ENCODE results near the gene POM121C.
A peak's percentile ranks its signal among the peaks of the same experiment; 100 is the strongest.
"Not testable (repeated sequence)": the region's sequence is repeated elsewhere in the genome, so short reads cannot be mapped to it uniquely, and the experiment has no call there.

Gene POM121C

DNA sequence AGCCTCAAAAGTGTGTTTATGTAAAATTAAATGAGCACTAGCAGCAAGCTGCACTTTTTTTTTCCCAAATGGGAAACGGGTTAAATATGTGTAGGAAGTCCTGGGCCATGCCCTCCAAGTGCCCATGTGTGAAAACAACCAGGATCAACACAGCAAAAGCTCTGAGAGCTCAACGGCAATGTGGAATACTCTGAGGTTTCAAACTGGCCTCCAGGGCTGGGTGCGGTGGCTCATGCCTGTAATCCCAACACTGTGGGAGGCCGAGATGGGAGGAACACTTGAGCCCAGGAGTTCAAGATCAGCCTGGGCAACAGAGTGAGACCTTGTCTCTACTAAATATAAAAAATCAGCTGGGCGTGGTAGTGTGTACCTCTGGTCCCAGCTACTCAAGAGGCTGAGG is 28.1 kb downstream of the POM121C start:
- H3K4me1 Mint-ChIP-seq (ENCODE audit: low read depth); H3K36me3 Mint-ChIP-seq (ENCODE audit: low read depth); H3K4me3 Mint-ChIP-seq; H3K9me3 Mint-ChIP-seq; H3K27me3 Mint-ChIP-seq (ENCODE audit: low read depth); H3K27ac Mint-ChIP-seq: not testable (repeated sequence)

DNA sequence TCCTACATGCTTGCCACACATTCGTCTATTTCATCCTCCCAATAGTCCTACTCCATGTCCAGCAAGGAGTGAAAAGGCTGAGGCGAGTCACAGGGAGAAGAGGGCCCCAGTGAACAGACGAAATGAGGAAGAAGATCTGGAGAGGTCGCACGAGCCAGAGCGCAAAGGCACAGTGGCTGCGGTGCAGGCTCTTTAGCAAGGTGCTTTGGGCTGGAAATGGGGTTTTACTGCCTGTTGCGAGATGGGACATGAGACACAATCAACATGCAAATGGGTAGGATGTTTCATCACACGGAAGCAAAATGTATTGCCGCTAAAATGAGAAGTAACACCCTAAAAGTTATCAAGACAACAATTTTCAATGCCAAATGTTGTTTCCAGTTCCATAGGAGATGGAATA is 29.7 kb downstream of the POM121C start:
- not testable (repeated sequence) for H3K27me3 Mint-ChIP-seq (ENCODE audit: low read depth); H3K27ac Mint-ChIP-seq; H3K4me1 Mint-ChIP-seq (ENCODE audit: low read depth); H3K9me3 Mint-ChIP-seq; H3K4me3 Mint-ChIP-seq; H3K36me3 Mint-ChIP-seq (ENCODE audit: low read depth)

DNA sequence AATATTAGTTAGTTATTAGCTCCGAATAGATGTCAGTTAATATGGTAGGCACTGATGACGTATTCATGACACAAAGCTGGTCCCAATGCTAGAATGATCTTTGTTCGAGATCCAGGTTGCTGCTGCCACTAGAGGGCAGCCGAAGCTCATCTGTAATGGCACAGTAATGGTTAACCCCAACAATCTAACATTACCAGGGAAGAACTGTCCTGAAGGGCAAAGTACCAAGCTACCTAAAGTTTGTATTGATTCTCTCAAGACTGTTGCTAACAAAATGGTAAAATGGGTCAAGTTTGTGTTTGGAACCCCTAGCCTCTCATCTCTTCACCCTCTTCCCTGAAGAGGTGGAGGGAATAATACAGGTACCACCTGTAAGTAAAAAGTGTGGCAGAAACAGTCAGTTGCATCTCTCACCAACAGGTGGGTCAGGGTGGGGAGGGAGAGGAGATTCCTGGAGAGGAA is 33.6 kb downstream of the POM121C start:
- H3K9me3 Mint-ChIP-seq; H3K36me3 Mint-ChIP-seq (ENCODE audit: low read depth); H3K27ac Mint-ChIP-seq; H3K4me3 Mint-ChIP-seq; H3K4me1 Mint-ChIP-seq (ENCODE audit: low read depth); H3K27me3 Mint-ChIP-seq (ENCODE audit: low read depth): not testable (repeated sequence)

DNA sequence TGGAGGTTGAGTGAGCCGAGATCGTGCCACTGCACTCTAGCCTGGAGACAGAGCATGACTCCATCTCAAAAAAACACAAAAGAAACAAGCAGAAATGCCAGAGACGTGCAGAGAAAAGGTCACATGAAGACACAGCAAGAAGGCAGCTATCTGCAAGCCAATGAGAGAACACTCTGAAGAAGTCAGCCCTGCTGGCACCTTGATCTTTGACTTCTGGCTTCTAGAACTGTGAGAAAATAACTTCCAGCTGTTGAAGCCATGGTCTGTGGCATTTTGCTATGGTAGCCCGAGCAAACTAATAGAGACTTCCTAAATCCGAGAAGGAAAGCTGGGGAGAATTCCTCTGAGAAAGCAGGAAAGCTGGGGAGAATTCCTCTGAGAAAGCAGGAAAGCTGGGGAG is 36.2 kb downstream of the POM121C start:
- not testable (repeated sequence) for H3K4me1 Mint-ChIP-seq (ENCODE audit: low read depth); H3K27ac Mint-ChIP-seq; H3K36me3 Mint-ChIP-seq (ENCODE audit: low read depth); H3K4me3 Mint-ChIP-seq; H3K27me3 Mint-ChIP-seq (ENCODE audit: low read depth); H3K9me3 Mint-ChIP-seq

DNA sequence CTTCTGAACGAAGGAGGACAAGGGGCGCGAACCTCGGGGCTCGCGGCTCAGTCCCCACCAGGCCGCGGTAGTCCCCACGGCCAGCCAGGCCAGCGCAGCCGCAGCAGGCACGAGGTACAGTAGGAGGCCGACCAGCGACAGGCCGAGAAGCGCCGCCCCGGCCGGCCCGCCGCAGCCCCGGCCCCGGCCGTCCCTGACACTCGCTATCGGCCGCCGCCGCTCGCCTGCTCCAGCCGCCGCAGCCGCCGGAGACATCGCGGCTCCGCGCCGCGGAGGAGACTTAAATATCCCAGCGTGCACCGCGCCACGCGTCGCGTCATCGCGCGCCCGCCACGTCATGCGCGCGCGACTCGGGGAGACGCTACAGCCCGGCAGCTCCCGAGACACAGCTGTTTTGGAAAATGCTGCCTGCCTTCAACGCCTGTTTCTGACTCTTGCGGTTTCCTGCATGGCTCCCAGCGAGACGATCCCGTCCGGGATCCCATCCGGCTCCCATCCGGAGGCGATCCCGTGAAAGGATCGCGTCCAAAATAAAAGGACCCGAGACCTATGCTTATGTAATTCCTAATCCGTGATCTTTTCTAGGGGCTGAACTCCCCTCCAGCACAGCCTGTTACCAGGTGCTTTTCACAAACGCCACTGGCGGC is 43.5 kb downstream of the POM121C start:
- Mint-ChIP-seq H3K27ac (peak overlapping the region; percentile 97), H3K4me3 (peak overlapping the region; percentile 94), H3K36me3 (ENCODE audit: low read depth) (peaks cover 26% of the 10 kb centered on the region)
- H3K9me3 Mint-ChIP-seq; H3K4me1 Mint-ChIP-seq (ENCODE audit: low read depth); H3K27me3 Mint-ChIP-seq (ENCODE audit: low read depth): not testable (repeated sequence)

DNA sequence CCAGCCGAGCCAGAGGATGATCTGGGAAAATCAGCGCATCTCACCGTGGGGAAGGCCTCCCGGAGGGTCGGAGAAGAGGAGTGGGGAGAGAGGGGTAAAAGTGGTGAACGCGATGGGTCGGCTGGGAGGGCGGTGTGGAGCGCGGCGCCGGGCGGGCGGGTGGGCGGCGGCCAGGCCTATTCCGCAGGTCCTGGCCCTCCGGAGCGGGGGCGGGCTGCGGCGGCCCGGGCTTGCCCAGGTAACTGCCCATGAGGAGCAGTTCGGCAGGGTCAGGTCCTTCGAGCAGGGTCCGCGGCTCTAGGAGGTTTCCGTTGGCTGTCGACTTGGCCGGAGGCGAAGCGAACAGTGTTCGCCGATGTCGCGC is 44.0 kb downstream of the POM121C start:
- peak overlapping the region; percentile 89 for H3K4me3 Mint-ChIP-seq
- not testable (repeated sequence) for H3K4me1 Mint-ChIP-seq (ENCODE audit: low read depth); H3K9me3 Mint-ChIP-seq; H3K27me3 Mint-ChIP-seq (ENCODE audit: low read depth)
- H3K36me3 Mint-ChIP-seq (ENCODE audit: low read depth), result peaks cover 26% of the 10 kb centered on the region
- H3K27ac Mint-ChIP-seq, result peak overlapping the region; percentile 85

DNA sequence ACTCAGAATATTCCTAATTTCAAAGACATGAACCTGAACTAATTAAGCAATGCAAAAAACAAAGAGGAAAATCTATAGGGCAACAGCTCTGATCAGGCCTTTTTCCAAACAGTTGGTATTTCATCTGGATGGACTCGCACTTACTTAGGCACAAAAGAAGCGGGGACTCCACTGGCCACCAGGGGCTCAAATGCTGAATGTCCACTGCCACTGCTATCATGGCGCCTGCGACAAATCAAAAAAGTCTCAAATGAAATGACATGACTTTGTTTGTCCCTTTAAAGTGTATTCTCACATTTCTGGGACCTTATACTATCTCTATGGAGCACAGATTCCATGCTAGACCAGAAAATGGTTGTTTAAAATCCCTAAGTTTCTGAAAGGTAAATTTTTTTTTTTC is 47.1 kb downstream of the POM121C start:
- H3K27me3 Mint-ChIP-seq (ENCODE audit: low read depth); H3K27ac Mint-ChIP-seq: not testable (repeated sequence)
- H3K36me3 Mint-ChIP-seq (ENCODE audit: low read depth), result peaks cover 40% of the 10 kb centered on the region

DNA sequence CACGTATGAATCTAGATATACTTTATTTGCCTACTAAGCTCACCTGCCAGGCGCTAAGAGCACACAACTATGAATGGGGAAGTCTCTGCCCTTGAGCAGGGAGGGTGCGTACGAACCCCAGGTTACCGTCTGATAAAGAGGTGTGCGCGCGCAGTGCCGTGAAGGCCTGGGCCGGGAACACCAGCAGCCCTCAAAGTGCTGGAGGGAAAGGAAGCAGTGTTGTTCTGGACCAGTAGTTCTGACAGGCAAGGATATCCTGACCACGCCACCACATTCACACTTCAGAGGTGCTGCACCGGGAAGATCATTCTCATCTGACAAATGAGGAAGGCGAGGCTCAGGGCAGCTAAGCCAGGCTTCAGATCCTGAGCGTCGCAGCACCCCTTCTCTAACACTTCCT is 62.6 kb downstream of the POM121C start:
- H3K27me3 Mint-ChIP-seq (ENCODE audit: low read depth); H3K9me3 Mint-ChIP-seq; H3K4me1 Mint-ChIP-seq (ENCODE audit: low read depth): not testable (repeated sequence)

More for the DNA sequence above, 47.1 kb downstream of the POM121C start:
- H3K4me3 Mint-ChIP-seq; H3K4me1 Mint-ChIP-seq (ENCODE audit: low read depth); H3K9me3 Mint-ChIP-seq: not testable (repeated sequence)

DNA sequence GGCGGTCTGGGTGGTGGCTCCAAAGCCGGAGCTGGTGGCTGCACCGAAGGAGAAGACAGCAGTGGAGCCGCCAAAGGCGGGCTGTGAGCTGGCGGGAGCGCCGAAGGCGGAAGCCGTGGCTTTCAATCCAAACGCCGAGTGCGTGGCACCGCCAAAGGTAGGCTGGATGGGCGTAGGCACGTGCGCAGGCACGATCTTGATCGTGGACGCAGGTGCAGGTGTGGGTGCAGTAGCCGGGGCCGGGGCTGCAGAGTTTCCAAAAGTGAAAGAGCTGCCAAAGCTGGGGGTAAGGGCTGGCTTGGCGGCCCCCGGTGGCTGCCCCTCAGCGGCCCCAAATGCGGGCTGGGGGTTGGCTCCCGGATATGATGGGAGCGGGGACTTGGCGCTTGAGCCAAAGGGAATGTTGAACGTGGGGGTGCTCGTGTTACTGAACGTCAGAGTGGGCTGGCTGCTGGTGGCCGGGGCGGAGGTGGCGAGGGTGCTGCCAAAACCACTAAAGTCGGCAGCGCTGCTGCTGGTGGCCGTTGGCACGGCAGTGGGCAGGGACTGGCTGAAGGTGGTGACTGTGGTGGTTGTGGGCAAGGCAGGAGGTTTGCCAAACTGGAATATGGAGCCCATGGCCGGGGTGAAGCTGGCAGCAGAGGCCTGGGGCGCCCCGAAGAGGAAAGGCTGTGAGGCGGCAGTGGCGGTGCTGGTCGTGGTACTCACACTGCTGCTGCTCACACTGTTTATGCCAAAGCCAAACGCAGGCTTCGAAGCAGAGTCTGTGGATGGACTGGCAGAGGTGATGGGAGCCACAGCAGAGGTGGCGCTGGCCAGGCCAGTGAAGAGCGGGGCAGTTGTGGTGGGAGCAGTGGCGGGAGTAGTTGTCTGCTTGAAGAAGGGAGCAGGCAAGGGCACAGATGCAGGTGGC is 64.0 kb downstream of the POM121C start:
- peaks cover 13% of the 10 kb centered on the region for H3K36me3 Mint-ChIP-seq (ENCODE audit: low read depth)
- not testable (repeated sequence) for H3K4me1 Mint-ChIP-seq (ENCODE audit: low read depth); H3K27ac Mint-ChIP-seq; H3K27me3 Mint-ChIP-seq (ENCODE audit: low read depth); H3K4me3 Mint-ChIP-seq; H3K9me3 Mint-ChIP-seq

More for the DNA sequence above, 62.6 kb downstream of the POM121C start:
- not testable (repeated sequence) for H3K27ac Mint-ChIP-seq, H3K4me3 Mint-ChIP-seq
- H3K36me3 Mint-ChIP-seq (ENCODE audit: low read depth), result peaks cover 16% of the 10 kb centered on the region

DNA sequence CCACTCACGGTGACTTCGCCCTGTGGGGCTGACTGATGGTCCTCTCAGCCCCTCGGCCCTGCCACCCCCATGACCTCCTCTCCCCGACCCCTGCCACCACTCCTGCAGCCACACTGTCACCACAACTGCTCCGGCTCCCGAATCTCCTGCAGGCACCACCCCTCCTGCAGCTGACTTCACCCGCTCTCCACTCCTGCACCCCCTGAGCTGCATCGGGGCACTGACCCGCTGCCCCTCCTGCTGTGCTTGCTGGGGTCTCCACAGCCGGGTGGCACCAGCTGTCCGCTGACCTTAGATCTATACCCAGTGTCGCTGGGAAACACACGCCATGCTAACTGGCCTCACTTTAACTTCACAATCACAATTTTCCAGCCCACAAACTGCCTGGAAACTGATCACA is 65.9 kb downstream of the POM121C start:
- not testable (repeated sequence) for H3K27me3 Mint-ChIP-seq (ENCODE audit: low read depth); H3K4me1 Mint-ChIP-seq (ENCODE audit: low read depth); H3K27ac Mint-ChIP-seq; H3K4me3 Mint-ChIP-seq; H3K9me3 Mint-ChIP-seq
- peaks cover 13% of the 10 kb centered on the region for H3K36me3 Mint-ChIP-seq (ENCODE audit: low read depth)

DNA sequence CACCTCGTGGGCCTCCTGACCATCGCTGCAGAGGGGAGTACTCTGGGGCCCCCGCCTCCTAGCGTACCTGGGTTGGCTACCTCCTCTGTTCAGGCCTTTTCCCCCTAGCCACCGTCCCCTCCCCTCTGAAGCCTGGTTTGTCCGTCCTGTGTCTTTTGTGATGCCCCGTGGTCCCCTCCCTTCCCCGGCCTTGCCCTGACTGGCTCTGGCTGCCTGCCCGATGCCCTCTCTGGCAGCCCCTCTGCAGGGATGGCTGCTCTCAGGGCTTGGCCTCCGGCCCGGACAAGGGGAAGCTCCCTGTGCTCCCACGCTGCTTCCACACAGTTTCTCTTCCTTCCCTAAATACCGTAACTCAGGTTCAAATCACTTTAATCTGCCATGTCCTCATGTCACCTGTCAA is 66.4 kb downstream of the POM121C start:
- peaks cover 13% of the 10 kb centered on the region for H3K36me3 Mint-ChIP-seq (ENCODE audit: low read depth)
- not testable (repeated sequence) for H3K4me3 Mint-ChIP-seq; H3K27ac Mint-ChIP-seq; H3K4me1 Mint-ChIP-seq (ENCODE audit: low read depth); H3K27me3 Mint-ChIP-seq (ENCODE audit: low read depth); H3K9me3 Mint-ChIP-seq

DNA sequence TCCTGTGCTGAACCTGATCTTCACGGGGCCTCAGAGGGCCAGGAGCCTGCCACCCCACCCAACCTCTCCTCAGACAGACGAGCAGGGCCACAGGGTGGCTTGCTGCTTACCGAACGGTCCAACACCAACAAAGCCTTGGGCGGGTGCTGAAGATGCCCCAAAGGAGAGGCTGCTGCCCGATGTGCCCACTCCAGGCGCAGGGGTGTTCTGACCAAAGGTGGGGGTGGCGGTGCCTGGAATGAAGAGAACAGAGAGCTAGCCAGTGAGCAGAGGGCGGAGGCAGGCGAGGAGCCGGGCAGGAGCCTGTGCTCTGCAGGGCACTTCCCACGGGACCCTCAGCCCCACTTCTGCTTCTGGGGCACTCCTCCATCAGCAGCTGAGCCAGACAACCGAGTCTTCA is 66.9 kb downstream of the POM121C start:
- not testable (repeated sequence) for H3K4me3 Mint-ChIP-seq; H3K27ac Mint-ChIP-seq; H3K36me3 Mint-ChIP-seq (ENCODE audit: low read depth); H3K9me3 Mint-ChIP-seq; H3K27me3 Mint-ChIP-seq (ENCODE audit: low read depth); H3K4me1 Mint-ChIP-seq (ENCODE audit: low read depth)

DNA sequence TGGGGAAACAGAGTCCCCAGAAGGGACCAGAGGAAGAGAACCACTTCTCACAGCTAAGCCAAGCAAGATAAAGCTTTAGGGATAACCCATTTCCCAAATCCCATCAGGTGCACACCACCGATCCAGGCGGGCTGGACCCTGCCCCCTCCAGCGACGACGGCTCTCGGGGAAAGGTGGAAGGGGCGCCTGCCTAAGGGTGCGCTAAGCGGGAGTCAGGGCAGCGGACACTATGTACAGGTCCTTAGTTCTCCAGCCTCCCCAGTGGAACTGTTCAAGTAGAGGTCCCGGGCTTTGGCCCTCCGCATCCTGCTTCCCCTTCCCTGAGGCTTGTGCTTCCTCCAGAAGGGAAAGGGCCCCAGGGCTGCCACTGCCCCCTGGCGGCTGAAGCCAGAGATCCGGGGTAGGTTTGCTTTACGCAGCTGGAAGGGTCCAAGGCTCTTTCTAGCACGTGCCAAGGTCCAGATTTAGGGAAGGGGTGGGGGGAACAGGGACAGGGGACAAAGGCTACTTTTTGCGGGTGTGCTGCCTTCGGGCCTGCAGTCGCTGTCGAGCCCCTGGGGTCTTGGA is 67.7 kb downstream of the POM121C start:
- not testable (repeated sequence) for H3K36me3 Mint-ChIP-seq (ENCODE audit: low read depth); H3K9me3 Mint-ChIP-seq; H3K4me3 Mint-ChIP-seq; H3K27me3 Mint-ChIP-seq (ENCODE audit: low read depth); H3K4me1 Mint-ChIP-seq (ENCODE audit: low read depth); H3K27ac Mint-ChIP-seq

DNA sequence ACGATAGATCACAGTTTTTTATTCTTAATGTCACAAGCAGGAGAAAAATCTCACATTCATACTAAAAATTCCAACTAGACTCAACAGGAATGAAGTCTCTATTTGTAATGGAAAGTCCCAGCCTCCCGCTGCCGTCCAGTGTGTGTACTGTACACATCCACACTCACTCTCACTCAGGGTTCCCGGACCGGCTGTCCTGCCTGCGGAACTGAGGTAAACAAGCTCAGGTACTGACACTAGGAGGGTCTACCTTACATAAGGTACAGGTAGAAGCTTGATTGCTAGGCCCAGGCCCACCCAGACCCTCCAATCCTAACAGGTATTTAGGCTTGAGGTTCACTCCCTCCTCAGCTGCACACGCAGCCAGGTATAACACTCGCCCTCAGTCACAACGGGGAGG is 69.3 kb downstream of the POM121C start:
- H3K27me3 Mint-ChIP-seq (ENCODE audit: low read depth); H3K36me3 Mint-ChIP-seq (ENCODE audit: low read depth); H3K4me3 Mint-ChIP-seq; H3K9me3 Mint-ChIP-seq; H3K4me1 Mint-ChIP-seq (ENCODE audit: low read depth); H3K27ac Mint-ChIP-seq: not testable (repeated sequence)

DNA sequence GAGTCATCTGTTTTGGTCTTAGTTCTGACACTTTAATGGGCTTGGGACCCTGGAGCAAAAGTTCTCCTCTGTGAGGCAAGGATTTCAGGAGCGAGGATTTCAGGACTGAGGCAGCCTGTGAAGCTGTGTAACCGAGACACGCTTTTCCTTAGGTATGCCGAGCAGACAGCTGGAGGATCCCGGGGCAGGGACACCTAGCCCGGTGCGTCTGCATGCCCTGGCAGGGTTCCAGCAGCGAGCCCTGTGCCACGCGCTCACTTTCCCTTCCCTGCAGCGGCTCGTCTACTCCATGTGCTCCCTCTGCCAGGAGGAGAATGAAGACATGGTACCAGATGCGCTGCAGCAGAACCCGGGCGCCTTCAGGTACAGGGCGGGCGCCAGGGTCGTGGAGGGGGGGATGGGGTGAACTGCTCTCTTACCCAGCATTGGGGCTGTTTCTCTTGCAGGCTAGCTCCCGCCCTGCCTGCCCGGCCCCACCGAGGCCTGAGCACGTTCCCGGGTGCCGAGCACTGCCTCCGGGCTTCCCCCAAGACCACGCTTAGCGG is 70.2 kb downstream of the POM121C start:
- H3K4me3 Mint-ChIP-seq; H3K4me1 Mint-ChIP-seq (ENCODE audit: low read depth); H3K27me3 Mint-ChIP-seq (ENCODE audit: low read depth); H3K27ac Mint-ChIP-seq; H3K36me3 Mint-ChIP-seq (ENCODE audit: low read depth); H3K9me3 Mint-ChIP-seq: not testable (repeated sequence)
